ENCODE data around the gene STARD9. TPM values are rescaled to one million over a fixed set of nuclear protein-coding genes. Genes with fewer than 3 reads are reported as not detected.

STARD9 gene
- total and polyA plus RNA-seq, 2 of the 4 experiments (the other 2 are of a cell fraction), result 2.0 to 3.2 TPM

- H3K4me3 ChIP-seq (ENCODE audit: insufficient read depth, low read depth, low read length), result no peak overlapping the region
- no peaks in the 10 kb centered on the region for H3K4me1 ChIP-seq (ENCODE audit: control insufficient read depth, insufficient read depth, low read length)
- no peak overlapping the region for H3K23ac ChIP-seq (ENCODE audit: low read depth, low read length)
- H3K18ac ChIP-seq (ENCODE audit: low read depth, low read length), result no peak overlapping the region
- no peak overlapping the region for H4K5ac ChIP-seq (ENCODE audit: low read depth, low read length)
- no peak for DNase-seq
- no peak overlapping the region for H3K4ac ChIP-seq (ENCODE audit: low read depth, low read length)
- no peak overlapping the region for H3K4me2 ChIP-seq (ENCODE audit: low read depth, low read length)
- H2AFZ ChIP-seq (replicated peaks; ENCODE audit: low read length, poor library complexity), result no peak overlapping the region
- H3K9ac ChIP-seq (ENCODE audit: low read depth, low read length), result no peak overlapping the region
- H2AK9ac ChIP-seq (replicated peaks; ENCODE audit: low read depth, low read length, poor library complexity), result no peak overlapping the region
- TF ChIP-seq MXI1 (IDR thresholded peaks at IDR 0.05; ENCODE audit: borderline replicate concordance, low read depth, low read length) (no peak), MAFK (IDR thresholded peaks at IDR 0.05; ENCODE audit: low read depth, low read length) (no peak), RAD21 (IDR thresholded peaks at IDR 0.05; ENCODE audit: low read length) (no peak), ELK1 (IDR thresholded peaks at IDR 0.05; ENCODE audit: borderline replicate concordance, low read depth, low read length) (no peak), RFX5 (IDR thresholded peaks at IDR 0.05; ENCODE audit: low read depth, low read length) (no peak), FOS (IDR thresholded peaks at IDR 0.05; ENCODE audit: low read depth, low read length) (no peak), CEBPB (IDR thresholded peaks at IDR 0.05; ENCODE audit: low read depth, low read length) (no peak), CHD1 (IDR thresholded peaks at IDR 0.05; ENCODE audit: low read depth, low read length) (no peak), SMC3 (IDR thresholded peaks at IDR 0.05; ENCODE audit: low read depth, low read length) (no peak)
- TF ChIP-seq, protein P1, sequence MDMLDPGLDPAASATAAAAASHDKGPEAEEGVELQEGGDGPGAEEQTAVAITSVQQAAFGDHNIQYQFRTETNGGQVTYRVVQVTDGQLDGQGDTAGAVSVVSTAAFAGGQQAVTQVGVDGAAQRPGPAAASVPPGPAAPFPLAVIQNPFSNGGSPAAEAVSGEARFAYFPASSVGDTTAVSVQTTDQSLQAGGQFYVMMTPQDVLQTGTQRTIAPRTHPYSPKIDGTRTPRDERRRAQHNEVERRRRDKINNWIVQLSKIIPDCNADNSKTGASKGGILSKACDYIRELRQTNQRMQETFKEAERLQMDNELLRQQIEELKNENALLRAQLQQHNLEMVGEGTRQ (IDR thresholded peaks at IDR 0.05; ENCODE audit: low read depth, low read length), result no peak
- TF ChIP-seq, protein P2, sequence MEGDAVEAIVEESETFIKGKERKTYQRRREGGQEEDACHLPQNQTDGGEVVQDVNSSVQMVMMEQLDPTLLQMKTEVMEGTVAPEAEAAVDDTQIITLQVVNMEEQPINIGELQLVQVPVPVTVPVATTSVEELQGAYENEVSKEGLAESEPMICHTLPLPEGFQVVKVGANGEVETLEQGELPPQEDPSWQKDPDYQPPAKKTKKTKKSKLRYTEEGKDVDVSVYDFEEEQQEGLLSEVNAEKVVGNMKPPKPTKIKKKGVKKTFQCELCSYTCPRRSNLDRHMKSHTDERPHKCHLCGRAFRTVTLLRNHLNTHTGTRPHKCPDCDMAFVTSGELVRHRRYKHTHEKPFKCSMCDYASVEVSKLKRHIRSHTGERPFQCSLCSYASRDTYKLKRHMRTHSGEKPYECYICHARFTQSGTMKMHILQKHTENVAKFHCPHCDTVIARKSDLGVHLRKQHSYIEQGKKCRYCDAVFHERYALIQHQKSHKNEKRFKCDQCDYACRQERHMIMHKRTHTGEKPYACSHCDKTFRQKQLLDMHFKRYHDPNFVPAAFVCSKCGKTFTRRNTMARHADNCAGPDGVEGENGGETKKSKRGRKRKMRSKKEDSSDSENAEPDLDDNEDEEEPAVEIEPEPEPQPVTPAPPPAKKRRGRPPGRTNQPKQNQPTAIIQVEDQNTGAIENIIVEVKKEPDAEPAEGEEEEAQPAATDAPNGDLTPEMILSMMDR (conservative IDR thresholded peaks at IDR 0.05; ENCODE audit: low read depth, low read length), result no peak
- no peak overlapping the region for H2BK20ac ChIP-seq (ENCODE audit: low read depth, low read length)
- no peak overlapping the region for H3K14ac ChIP-seq (replicated peaks; ENCODE audit: low read depth, low read length)
- ATAC-seq (ENCODE audit: low read depth), result no peak
- no peak overlapping the region for H3K56ac ChIP-seq (ENCODE audit: extremely low read depth, insufficient read depth, low read length)
- intact Hi-C loops (cut with micrococcal nuclease) (no loop called here), in situ Hi-C loops (cut with MboI; ENCODE audit: low sequenced_read_pairs) (no loop called here), dilution Hi-C loops (cut with HindIII; ENCODE audit: low sequenced_read_pairs, unreplicated experiment) (no loop called here)
- H2BK120ac ChIP-seq (ENCODE audit: low read depth, low read length), result no peak overlapping the region
- H3K9me3 ChIP-seq (ENCODE audit: control insufficient read depth, insufficient read depth, low read length), result no peaks in the 10 kb centered on the region
- no TSS peak for BruUV-seq (replicated peaks)
- H3K36me3 ChIP-seq (ENCODE audit: control insufficient read depth, insufficient read depth, low read length), result peaks cover 25% of the 10 kb centered on the region
- H3K27ac ChIP-seq (ENCODE audit: insufficient read depth, low read length), result no peak overlapping the region
- no peak overlapping the region for H2BK15ac ChIP-seq (ENCODE audit: low read depth, low read length)
- H3K27me3 ChIP-seq (ENCODE audit: control insufficient read depth, insufficient read depth, low read length), result no peaks in the 10 kb centered on the region
- no peak overlapping the region for H4K8ac ChIP-seq (ENCODE audit: low read depth in 2 of 2, low read length in 2 of 2)
- no peak overlapping the region for H2BK5ac ChIP-seq (ENCODE audit: low read depth, low read length, poor library complexity, severe bottlenecking)
- CTCF ChIA-PET, result interaction anchor here (0.6 kb wide), 1 partner anchor 225 kb away, joined by 4 read pairs; no protein-coding TSS in a partner anchor
- H4K20me1 ChIP-seq (ENCODE audit: insufficient read depth, low read length), result no peaks in the 10 kb centered on the region
- POLR2A ChIA-PET (ENCODE audit: unreplicated experiment), result no interaction called here
- H4K91ac ChIP-seq (ENCODE audit: insufficient read depth, low read depth, low read length), result no peak overlapping the region
- no peak overlapping the region for H2AK5ac ChIP-seq (ENCODE audit: low read depth, low read length)
- WGBS, 2 experiments (ENCODE audit: extremely low coverage in 2 of 2, insufficient read length in 1 of 2), result 92% methylated on average over 2 of the region's 6 CpGs; no CpG with 5 or more reads in 1 of the 2 experiments
- H3K9me1 ChIP-seq (ENCODE audit: insufficient read depth, low read length), result peaks cover 21% of the 10 kb centered on the region; the same call in 1 of the 2 replicates
- H3K79me1 ChIP-seq (ENCODE audit: low read depth in 1 of 2, low read length in 2 of 2), result no peaks in the 10 kb centered on the region
Measured at GRCh38 chr15:42693496-42693895, 118.1 kb downstream of the STARD9 start.

Measured in IMR-90 (cell line).